HG03103 (cell line): Measurements from ENCODE around the gene PARD3B.
"Not testable (repeated sequence)": the region's sequence is repeated elsewhere in the genome, so short reads cannot be mapped to it uniquely, and the experiment has no call there.

ENCODE experiments used
- ATAC-seq: cut with Tn5 transposase; IDR thresholded peaks from one replicate; pipeline ENCODE4 v1.9.1; 2021; ENCODE audit warnings: low read depth; ENCODE audit not compliant: unreplicated experiment

The PARD3B gene

GRCh38 chr2:205212357-205212756 lies 667.1 kb downstream of the PARD3B start:
- no peak for ATAC-seq

- ATAC-seq, result no peak
Observed at GRCh38 chr2:205216092-205216491, 670.8 kb downstream of the PARD3B start.

DNA sequence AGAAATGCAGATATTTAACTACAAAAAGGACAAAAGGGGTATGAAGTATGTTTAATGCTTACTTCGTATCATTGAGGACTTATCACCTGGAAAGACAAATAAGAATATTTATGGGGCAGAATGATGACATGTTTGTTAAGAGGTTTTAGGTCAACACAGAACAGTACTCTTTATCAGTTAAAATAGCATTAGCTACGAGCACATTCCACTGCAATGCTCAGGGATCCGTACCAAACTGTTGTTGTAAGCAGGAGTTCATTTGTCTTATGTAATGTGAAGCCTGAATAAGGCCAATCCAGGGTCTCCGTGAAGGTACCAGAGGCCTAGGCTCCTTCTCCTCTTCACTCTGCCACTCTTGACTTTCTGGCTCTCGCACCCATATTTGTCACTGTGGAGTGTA lies 671.3 kb downstream of the PARD3B start:
- ATAC-seq, result no peak

- ATAC-seq, result no peak
Observed at GRCh38 chr2:205217004-205217403, 671.7 kb downstream of the PARD3B start.

- no peak for ATAC-seq
Observed at GRCh38 chr2:205218056-205218455, 672.8 kb downstream of the PARD3B start.

- ATAC-seq, result not testable (repeated sequence)
Observed at GRCh38 chr2:205218816-205219215, 673.5 kb downstream of the PARD3B start.

DNA sequence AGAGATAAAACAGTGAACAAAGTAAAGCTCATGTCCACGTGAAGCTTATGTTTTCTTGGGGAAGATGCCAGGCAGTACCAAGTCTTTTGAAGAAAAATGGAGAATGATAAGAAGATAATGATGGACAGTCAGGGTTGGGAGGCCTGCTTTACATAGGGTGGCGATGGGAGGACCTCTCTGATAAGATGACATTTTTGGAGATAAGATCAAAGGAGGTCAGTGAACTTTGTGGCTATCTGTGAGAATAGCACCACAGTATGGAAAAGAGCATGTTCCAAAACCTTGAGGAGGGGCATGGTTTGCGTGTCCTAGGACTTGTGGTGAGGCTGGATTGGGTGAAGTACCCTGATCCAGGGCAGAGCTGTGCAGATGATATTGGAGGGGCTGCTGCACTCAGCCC lies 675.3 kb downstream of the PARD3B start:
- no peak for ATAC-seq

GRCh38 chr2:205232086-205232485 lies 686.8 kb downstream of the PARD3B start:
- no peak for ATAC-seq

GRCh38 chr2:205235434-205235833 lies 690.2 kb downstream of the PARD3B start:
- ATAC-seq, result no peak

DNA sequence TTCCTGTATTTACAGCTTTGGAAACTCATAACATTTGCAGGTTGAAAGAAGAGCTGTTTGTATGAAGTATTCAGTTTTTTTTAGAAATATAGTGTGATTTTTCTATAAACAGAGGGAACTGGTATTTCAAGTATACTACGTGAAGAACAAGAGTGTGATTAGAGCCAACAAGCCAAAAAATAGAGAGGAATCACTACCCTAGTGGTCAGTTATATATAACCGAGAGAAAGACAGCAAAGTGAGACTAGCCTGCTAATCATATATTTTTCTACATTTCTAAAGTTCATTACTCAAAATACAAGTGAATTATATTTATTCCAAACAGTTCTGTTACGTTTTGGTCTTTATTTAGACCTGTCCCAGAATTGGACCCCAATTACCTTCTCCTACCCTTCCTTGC lies 692.2 kb downstream of the PARD3B start:
- ATAC-seq, result no peak

GRCh38 chr2:205245001-205245400 lies 699.7 kb downstream of the PARD3B start:
- ATAC-seq, result no peak

DNA sequence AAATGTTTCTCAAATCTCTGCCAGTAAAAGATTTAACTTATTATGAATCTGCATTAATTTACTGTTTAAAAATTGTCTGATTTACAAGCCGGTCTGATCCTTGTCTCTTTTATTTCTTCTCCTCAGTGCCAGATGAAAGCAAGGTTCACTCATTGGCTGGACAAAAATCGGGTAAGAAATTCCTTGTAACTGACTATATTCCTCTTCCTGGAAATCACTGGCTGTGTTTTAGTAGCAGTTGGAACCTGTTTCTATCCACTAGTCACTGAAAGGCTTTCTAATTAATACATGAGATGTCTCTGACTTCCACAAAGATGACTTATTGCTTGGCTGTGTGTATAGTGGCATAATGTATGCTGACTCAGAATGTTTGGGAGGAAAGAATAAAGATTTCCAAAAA lies 700.4 kb downstream of the PARD3B start:
- ATAC-seq, result no peak

DNA sequence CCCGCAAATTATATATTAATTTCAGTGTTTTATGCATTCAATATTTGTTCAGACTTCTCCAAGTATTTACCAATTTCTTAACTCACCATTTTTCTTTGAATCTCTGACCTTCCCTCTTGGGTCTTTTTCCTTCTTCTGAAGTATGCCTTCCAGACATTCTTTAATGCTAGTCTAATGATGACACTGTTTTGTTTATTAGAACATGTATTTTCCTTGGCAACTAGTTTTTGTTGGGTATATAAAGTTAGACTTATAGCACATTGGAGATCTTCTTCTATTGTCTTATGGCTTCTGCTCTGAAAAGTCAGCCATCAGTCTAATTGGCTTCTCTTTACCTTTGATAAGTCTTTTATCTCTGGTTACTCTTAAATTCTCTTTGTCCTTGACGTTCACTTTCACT lies 713.8 kb downstream of the PARD3B start:
- ATAC-seq, result no peak

DNA sequence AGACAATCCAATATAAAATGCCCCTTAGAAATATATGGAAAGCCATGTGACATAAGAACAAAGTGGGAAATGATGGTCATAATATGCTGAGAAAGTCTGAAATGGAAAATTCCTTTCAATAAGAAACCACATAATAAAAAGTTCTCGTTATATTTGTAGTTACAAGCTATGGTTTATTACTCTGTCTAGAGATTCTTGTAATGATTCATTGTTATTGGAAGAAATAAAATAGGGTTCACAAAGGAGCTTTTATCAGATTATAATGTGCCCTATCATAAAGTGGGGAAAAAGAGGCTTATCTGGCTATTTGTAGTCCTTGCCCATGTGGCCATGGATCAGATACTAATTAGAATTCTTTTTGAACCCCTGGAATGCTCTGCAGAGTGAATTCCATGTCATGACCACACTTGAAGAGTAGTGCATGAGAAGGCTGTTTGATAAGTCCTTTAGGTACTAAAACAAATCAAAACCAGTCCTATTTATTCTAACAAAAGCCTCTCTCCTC lies 716.3 kb downstream of the PARD3B start:
- ATAC-seq, result no peak

- no peak for ATAC-seq
Observed at GRCh38 chr2:205267323-205267722, 722.0 kb downstream of the PARD3B start.

GRCh38 chr2:205270689-205271088 lies 725.4 kb downstream of the PARD3B start:
- no peak for ATAC-seq

GRCh38 chr2:205273148-205273547 lies 727.9 kb downstream of the PARD3B start:
- no peak for ATAC-seq

DNA sequence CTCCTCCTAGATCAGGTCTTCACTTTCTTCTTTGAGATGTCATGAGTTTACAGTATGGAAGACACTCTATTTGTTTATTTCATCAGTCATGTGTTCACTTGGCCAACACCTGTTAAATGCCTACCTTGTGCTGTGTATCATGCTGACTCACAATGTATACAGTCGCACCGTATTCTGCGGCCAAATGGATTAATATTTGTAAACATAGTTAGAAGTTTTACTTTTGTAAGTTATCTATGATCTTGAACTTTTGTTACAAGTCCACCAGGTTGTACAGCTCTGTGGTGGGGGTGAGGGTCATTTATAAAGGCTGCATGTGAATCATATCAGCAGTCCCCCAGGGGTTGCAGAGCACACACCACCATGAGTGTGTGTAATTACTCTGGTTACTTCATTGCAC lies 728.4 kb downstream of the PARD3B start:
- no peak for ATAC-seq

DNA sequence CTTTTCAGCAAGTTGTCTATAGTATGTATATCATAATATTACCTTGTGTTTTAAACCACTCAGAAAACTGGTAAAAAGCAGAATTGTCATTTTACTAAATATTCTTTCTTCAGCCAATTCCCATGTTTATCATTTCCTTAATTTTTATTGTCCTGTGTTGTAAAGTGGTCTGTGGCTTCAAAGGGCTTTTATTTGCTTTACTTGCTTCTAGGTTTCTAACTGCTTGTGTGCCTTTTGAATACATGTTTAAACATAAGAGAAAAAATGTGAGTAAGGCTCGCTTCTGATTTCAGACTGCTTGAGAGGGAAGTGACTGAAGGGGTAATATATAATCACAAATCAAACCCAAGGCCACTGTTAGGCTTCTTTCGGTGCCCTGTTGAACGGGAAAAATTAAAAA lies 729.5 kb downstream of the PARD3B start:
- ATAC-seq, result no peak

- ATAC-seq, result no peak
Observed at GRCh38 chr2:205276116-205276777, 731.0 kb downstream of the PARD3B start.

DNA sequence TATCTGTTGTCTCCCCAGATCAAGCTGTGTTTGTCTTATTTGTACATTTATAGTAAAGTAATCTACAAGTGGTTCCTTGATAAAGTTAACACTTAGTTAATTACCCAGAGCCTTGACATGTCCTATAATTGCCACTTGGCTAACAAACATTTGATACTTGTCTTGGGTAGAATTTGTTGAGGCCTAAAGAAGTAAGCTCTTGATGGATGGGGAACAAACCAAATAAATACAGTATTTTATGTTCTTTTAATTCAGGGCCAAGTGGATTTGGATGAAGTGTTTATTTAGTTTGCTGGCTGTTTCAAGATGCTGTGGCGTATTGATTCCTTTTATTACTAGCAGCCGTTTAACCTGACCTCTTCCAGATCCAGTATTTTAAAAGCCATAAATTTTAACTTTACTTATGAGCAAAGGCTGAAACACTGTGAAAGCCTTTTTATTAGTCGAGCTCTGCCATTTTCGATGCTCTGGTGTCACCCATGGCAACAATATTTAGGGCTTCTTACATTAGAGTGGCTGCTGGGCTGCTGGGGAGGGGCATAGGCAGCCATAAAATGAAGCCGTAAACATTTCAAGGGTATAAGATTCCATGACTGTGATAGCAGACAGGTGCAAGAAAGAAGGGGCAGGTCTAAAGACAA lies 735.4 kb downstream of the PARD3B start:
- ATAC-seq, result no peak

GRCh38 chr2:205283736-205284270 lies 738.5 kb downstream of the PARD3B start:
- no peak for ATAC-seq
